ENCODE data around the gene RTKN. TPM values are rescaled to one million over a fixed set of nuclear protein-coding genes. Genes with fewer than 3 reads are reported as not detected.

Gene RTKN
- total and polyA plus RNA-seq, 2 of the 13 experiments (the other 11 are each of a cell fraction or from before 2014, with no cell fraction given), result 159 to 166 TPM

GRCh38 chr2:74457549-74458131, 15.9 kb upstream of the RTKN start (continued):
- TF ChIP-seq, protein P1, sequence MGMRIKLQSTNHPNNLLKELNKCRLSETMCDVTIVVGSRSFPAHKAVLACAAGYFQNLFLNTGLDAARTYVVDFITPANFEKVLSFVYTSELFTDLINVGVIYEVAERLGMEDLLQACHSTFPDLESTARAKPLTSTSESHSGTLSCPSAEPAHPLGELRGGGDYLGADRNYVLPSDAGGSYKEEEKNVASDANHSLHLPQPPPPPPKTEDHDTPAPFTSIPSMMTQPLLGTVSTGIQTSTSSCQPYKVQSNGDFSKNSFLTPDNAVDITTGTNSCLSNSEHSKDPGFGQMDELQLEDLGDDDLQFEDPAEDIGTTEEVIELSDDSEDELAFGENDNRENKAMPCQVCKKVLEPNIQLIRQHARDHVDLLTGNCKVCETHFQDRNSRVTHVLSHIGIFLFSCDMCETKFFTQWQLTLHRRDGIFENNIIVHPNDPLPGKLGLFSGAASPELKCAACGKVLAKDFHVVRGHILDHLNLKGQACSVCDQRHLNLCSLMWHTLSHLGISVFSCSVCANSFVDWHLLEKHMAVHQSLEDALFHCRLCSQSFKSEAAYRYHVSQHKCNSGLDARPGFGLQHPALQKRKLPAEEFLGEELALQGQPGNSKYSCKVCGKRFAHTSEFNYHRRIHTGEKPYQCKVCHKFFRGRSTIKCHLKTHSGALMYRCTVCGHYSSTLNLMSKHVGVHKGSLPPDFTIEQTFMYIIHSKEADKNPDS (CRISPR knock-in tag; IDR thresholded peaks at IDR 0.05), result peak; percentile 60; the same call in 1 of the 2 replicates
- TF ChIP-seq ZNF674 (CRISPR knock-in tag; IDR thresholded peaks at IDR 0.05; ENCODE audit: low read depth) (no peak), ZC3H13 (CRISPR knock-in tag; IDR thresholded peaks at IDR 0.05) (no peak), ZMYM4 (CRISPR knock-in tag; IDR thresholded peaks at IDR 0.05) (peak; percentile 64), CREB1 (IDR thresholded peaks at IDR 0.05) (no peak), CREB1 (CRISPR knock-in tag; IDR thresholded peaks at IDR 0.05) (no peak), AFF4 (CRISPR knock-in tag; IDR thresholded peaks at IDR 0.05) (no peak), CHD2 (IDR thresholded peaks at IDR 0.05; ENCODE audit: low read depth, low read length) (peak; percentile 53; the same call in 1 of the 2 replicates), ZNF143 (CRISPR knock-in tag; IDR thresholded peaks at IDR 0.05) (no peak; the same call in 1 of the 2 replicates), ATRX (CRISPR knock-in tag; IDR thresholded peaks at IDR 0.05; ENCODE audit: borderline replicate concordance) (no peak), ZNF501 (CRISPR knock-in tag; IDR thresholded peaks at IDR 0.05) (peak; percentile 92), ZNF10 (CRISPR knock-in tag; IDR thresholded peaks at IDR 0.05; ENCODE audit: borderline replicate concordance, low read depth) (no peak), SIN3A (IDR thresholded peaks at IDR 0.05; ENCODE audit: borderline replicate concordance, low read depth, low read length) (peak; percentile 43; the same call in 1 of the 2 replicates), BRCA1 (CRISPR knock-in tag; IDR thresholded peaks at IDR 0.05) (no peak), ZSCAN25 (CRISPR knock-in tag; IDR thresholded peaks at IDR 0.05) (no peak; the same call in none of the 2 replicates)
- TF ChIP-seq, protein P2, sequence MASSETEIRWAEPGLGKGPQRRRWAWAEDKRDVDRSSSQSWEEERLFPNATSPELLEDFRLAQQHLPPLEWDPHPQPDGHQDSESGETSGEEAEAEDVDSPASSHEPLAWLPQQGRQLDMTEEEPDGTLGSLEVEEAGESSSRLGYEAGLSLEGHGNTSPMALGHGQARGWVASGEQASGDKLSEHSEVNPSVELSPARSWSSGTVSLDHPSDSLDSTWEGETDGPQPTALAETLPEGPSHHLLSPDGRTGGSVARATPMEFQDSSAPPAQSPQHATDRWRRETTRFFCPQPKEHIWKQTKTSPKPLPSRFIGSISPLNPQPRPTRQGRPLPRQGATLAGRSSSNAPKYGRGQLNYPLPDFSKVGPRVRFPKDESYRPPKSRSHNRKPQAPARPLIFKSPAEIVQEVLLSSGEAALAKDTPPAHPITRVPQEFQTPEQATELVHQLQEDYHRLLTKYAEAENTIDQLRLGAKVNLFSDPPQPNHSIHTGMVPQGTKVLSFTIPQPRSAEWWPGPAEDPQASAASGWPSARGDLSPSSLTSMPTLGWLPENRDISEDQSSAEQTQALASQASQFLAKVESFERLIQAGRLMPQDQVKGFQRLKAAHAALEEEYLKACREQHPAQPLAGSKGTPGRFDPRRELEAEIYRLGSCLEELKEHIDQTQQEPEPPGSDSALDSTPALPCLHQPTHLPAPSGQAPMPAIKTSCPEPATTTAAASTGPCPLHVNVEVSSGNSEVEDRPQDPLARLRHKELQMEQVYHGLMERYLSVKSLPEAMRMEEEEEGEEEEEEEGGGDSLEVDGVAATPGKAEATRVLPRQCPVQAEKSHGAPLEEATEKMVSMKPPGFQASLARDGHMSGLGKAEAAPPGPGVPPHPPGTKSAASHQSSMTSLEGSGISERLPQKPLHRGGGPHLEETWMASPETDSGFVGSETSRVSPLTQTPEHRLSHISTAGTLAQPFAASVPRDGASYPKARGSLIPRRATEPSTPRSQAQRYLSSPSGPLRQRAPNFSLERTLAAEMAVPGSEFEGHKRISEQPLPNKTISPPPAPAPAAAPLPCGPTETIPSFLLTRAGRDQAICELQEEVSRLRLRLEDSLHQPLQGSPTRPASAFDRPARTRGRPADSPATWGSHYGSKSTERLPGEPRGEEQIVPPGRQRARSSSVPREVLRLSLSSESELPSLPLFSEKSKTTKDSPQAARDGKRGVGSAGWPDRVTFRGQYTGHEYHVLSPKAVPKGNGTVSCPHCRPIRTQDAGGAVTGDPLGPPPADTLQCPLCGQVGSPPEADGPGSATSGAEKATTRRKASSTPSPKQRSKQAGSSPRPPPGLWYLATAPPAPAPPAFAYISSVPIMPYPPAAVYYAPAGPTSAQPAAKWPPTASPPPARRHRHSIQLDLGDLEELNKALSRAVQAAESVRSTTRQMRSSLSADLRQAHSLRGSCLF (CRISPR knock-in tag; IDR thresholded peaks at IDR 0.05; ENCODE audit: borderline replicate concordance), result no peak
